DMS 273 treated with DMSO at 0.1 percent for 48 hours (cell line): ENCODE measurements around the gene METAP2.
"Not testable (repeated sequence)": the region's sequence is repeated elsewhere in the genome, so short reads cannot be mapped to it uniquely, and the experiment has no call there.

ENCODE experiments used
- DNase-seq: peaks from one replicate; lab custom pipeline; 2025; lab: John Stamatoyannopoulos, UW

METAP2 gene

DNA sequence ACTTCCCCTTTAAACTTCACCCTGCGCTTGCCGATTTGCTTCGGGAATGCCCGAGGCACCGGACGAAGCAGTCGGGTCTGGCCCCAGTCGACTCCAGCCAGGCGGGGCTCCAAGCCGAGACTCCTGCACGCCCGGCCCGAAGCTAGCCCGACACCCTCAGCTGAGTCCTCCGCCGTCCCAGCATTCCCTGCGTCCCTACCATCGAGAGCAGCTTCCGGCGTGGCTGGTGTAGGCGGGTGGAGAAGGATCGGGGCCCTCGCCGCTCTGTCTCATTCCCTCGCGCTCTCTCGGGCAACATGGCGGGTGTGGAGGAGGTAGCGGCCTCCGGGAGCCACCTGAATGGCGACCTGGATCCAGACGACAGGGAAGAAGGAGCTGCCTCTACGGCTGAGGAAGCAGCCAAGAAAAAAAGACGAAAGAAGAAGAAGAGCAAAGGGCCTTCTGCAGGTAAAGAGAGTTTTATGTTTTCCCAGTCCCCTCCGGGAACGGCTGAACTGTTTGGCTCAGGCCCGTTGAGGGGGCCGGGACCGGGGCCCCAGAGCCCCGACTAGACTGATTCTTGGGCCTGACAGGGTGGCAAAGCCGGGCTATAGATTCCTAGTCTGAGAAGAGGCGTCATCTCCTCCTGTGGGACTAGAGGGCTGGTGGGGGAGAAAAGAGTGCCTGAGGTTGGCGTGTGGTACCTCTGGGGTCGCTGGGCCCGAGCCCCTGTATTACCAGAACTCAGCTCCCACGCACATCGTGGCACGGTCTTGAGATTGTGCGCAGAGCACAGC lies at the start of gene METAP2:
TSS of gene METAP2 (plus strand) at position 269 of the 776 bp plus-strand sequence. CDS start at position 297, 28 bp downstream.
- peak; percentile 84 for DNase-seq

DNA sequence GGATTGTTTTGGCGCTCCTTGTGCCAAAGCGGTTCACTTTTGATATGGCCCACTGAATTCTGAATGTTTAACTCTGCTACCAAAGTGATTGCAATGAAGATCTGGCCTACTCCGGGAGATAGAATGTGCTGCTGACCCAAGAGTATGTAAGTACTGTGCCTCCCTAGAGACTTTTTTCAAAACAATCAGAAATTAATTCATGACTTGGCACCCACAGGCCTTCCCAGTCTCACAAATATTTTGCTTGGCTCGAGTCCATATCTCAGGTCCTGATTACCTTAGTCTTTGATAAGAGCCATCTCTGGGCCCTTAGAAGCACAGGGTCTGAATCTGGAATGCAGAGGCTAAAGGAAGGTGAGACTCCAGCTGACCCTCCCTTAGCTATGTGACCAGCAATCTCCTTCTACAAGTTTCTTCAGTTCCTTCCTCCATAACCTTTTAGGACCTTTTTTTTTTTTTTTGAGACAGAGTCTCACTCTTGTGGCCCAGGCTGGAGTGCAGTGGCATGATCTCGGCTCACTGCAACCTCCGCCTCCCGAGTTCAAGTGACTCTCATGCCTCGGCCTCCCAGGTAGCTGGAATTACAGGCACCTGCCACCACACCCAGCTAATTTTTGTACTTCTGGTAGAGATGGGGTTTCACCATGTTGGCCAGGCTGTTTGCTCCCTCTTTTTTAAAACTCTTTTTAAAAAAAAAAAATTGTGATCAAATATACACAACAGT lies 49.5 kb upstream of the METAP2 start:
- no peak for DNase-seq

DNA sequence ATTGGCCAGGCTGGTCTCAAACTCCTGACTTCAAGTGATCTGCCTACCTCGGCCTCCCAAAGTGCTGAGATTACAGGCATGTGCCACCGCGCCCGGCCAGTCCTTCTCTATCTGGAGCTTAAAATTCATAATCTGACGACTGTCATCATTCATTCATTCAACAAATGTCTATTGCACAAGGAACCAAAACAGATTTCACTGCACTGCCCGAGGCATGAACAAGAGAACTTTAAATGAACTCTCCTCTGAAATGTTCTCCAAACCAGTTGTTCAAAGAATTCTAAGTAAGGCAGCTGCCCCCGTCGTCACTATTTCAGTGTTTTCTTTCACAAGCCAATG lies 44.8 kb upstream of the METAP2 start:
- no peak for DNase-seq

DNA sequence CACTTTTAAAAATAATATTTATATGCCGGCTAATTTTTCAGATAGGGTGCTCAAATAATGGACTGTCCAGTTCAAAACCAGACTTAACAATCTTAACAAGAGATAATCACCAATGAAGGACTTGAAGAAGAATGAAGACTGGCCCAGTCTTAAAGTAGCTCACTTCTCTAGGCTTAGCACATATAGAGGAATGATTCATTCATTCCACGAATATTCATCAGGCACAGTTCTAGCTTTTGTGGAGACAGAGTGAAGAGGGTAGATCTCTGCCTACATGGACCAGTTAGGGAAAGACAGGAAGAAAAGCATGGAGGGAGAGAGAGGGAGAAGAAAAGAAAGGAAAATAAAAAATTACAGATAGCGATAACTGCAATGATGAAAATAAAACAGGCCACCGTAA lies 42.8 kb upstream of the METAP2 start:
- DNase-seq, result no peak

DNA sequence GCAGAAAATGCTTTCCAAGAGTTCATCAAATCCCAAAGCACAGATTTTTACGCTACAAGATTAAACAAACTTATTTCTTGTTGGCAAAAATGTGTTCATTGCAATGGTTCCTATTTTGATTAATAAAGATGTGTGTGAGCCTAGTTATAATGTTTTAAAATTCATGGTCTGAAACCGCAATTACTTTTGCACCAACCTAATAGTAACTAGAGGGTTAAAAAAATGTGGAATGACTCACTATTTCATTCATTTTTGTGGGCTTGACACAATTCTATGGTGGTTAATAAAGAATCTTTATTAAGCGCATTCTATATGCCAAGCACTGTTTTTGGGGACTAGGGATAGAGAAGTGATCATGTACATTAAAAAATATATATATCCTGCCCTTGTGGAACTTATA lies 38.6 kb upstream of the METAP2 start:
- no peak for DNase-seq

DNA sequence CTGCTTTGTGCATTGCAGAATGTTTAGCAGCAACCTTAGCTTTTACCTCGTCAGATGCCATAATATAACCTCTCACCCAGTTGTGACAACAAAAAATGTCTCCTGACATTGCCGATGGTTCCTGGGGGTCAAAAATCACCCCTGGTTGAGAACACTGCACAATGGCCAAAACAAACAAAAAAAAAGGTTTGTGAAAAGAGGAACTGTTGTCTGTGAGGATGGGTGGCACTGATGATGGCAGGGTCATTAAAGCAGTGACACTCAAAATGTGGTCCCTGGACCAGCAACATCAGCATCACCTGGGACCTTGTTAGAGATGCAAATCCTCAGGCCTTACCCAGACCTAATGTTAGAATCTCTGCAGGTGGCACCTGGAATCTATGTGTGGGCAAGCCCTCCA lies 36.4 kb upstream of the METAP2 start:
- DNase-seq, result no peak

DNA sequence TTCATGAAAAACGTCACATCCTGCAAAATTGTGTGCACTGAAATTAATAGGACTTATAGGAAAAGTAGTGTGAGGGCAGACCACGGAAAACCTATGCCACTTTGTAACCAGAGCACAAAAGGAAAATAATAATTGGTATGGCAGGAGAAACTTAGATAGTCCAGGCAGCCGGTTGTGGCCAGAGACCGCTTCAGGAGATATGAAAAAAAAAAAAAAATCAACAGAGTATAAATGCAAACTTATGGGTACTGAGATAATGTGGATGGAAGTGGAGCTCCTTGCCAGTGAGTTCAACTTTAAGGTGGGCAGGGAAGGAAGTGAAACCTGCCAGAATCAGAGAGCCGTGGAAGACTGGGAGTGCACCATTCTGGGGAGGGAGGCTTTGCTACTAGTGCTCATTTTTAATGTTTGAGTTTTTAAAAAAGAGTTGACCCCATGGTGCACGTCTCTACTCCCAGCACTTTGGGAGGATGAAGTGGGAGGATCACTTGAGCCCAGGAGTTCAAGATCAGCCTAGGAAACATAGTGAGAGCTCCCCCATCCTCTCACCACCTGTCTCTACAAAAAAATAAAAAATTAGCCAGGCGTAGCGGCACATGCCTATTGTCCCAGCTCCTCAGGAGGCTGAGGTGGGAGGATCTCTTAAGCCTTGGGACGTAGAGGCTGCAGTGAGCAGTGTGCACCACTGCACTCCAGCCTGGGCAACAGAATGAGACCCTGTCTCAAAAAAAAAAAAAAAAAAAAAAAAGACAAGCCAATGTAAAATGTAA lies 34.3 kb upstream of the METAP2 start:
- no peak for DNase-seq

DNA sequence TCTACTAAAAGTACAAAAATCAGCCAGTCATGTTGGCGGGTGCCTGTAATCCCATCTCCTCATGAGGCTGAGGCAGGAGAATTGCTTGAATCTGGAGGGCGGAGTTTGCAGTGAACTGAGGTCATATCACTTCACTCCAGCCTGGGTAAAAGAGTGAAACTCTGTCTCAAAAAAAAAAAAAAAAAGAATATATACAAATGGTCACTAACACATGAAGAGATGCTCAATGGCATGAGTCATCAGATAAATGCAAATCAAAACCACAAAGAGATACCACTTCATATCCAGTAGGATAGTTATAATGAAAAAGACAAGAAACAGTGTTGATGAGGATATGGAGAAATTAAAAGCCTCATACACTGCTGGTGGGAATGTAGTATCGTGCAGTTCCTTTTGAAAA lies 33.6 kb upstream of the METAP2 start:
- DNase-seq, result no peak

DNA sequence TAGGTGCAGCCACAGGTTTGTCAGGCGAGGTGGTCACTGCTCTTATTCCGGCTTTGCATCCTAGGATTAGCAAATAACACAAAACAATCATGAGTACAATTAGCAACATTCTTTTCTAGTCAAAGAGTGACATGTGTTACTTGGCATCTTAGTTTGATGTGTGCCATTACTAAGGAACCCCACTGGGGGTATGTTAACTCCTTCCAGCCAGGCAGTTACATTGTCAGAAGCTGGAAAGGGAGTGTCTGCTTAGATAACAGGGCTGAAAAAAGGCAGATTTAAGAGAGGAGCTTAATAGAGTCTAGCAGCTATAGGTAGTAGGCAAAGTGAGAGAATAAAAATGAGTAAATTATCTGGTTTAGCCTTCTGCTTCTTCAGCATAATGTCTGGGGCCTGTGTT lies 30.5 kb upstream of the METAP2 start:
- no peak for DNase-seq

DNA sequence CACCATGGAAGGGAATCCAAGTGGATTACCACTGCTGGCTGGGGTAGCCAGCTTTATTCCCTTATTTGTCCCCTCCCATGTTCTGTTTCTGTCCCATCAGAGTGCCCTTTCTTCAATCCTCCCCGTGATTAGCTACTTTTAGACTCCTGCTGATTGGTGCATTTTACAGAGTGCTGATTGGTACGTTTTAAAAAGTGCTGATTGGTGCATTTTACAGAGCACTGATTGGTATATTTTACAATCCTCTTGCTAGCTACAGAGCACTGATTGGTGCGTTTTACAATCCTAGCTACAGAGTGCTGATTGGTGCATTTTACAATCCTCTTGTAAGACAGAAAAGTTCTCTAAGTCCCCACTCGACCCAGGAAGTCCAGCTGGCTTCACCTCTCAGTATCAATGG lies 28.9 kb upstream of the METAP2 start:
- DNase-seq, result not testable (repeated sequence)

DNA sequence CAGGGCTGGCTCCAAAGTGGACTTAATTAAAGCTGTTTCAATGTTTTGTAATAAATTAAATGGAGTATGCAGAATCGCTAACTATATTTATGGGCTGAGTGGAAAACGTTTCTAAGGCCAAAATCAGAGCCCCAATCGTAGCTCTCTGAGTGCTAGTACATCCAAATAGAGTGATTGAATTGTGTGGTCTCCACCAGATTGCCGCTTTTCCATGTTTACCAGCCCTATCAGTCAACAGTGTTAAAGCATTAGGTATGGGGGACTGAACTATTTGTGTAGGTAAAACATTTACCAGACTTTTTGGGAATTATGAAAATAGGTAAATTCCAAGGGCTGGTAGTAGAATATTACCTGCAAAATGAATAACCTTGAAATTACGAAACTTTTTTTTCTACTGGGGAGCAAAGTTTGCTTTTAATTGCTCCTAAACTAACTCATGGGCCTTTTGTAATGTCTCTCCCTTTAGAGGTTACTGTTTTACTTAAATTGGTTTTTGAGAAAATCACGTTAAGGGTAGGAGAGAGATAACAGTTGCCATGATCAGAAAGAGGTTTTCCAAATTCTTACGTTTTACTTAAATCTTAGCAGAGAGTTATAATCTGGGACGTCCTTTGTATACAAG lies 28.0 kb upstream of the METAP2 start:
- DNase-seq, result no peak

DNA sequence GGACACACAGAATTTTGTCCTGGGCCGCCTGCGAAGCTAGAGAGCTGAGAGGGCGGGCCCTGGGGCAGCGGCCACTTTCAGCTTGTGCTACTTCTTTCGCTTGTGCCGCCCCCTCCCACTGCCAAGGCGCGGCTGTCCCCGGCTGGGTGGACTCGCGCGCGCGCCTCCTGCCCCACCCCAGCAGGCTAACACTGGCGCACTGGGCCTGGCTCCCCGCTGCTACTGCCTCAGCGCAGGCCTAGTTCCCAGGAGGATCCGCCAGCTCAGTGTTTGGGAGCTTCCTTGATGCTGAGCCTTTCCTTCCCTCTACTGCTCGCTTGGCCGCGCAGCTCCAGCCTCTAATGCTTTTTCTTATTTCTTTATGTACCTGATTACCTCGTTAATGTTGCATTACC lies 27.4 kb upstream of the METAP2 start:
- DNase-seq, result no peak

DNA sequence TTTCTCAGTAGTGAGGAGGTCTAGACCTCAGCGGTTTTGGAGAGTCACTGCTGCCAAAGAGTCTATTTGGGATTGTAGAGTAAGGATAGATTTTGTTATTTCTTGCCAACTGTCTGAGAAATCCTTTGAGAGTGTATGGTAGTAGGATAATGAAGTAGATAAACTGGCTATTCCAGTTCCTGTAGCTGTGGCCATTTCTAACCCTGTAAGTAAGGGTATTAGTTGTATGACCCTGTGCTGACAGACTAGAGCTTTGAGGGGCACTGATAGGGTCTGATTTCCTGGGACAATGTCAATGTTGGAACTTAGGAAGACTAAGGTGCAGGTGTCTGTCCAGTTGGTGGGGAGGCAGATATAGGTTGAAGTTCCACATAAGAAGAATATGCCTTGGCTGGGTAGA lies 24.3 kb upstream of the METAP2 start:
- not testable (repeated sequence) for DNase-seq

DNA sequence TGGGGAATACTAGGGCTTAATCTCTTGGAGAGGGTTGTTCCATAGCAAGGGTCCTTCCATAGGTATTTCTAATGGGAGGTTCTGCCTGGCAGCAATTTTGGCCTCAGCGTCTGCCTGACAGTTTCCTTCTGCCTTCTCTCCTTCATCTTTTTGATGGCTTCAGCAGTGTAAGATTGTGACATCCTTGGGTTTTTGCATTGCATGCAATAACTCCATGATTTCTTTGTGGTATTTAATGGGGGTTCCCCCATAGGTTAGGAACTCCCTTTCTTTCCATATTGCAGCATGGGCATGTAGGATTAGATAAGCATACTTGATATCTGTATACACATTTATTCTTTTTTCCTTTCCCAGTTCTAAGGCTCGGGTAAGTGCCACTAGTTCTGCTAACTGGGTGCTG lies 21.5 kb upstream of the METAP2 start:
- DNase-seq, result not testable (repeated sequence)

DNA sequence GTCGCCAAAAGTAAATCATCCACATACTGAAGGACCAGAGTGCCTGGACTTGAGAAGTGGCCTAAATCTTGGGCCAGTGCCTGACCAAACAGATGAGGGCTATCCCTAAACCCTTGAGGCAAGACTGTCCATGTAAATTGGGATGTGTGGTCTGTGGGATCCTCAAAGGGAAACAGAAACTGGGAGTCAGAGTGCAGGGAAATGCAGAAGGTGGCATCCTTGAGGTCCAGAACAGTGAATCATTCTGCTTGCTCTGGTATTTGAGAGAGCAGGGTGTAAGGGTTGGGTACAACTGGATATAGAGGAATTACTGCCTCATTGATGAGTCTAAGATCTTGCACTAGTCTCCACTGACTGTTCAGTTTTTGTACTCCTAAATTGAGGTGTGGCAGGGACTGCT lies 20.1 kb upstream of the METAP2 start:
- not testable (repeated sequence) for DNase-seq

DNA sequence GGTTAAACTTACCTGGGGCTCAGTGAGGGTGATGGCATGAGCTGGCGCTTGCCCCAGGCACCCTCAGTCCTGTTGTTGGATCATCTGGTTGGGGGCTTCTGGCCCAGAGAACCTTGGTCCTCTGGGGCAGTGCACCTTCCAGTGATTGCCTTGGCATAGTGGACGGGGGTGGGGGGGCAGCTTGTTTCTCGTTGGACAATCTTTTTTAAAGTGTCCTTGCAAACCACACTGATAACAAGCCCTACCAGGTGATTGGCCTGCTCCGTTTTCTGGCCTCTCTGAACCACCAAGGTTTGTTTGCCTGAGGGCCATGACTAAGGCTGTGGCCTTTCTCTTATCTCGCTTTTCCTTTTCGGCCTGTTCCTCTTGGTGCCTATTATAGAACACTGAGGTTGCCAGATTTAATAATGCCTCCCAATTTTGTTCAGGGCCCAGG lies 19.2 kb upstream of the METAP2 start:
- DNase-seq, result not testable (repeated sequence)

DNA sequence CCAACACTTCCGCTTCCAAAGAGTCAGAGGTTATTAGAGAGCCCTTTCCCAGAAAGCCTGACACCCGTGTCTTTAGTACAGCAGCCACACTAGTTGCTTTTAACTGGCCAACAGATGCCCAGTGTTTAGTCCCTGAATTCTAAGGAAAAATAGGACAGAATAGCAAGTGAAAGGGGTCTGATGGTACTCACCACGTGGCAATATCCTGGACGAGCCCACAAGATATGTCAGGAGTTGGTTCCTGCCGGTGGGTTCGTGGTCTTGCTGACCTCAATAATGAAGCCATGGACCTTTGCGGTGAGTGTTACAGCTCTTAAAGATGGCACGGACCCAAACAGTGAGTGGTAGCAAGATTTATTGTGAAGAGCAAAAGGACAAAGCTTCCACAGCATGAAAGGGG lies 16.3 kb upstream of the METAP2 start:
- DNase-seq, result not testable (repeated sequence)

DNA sequence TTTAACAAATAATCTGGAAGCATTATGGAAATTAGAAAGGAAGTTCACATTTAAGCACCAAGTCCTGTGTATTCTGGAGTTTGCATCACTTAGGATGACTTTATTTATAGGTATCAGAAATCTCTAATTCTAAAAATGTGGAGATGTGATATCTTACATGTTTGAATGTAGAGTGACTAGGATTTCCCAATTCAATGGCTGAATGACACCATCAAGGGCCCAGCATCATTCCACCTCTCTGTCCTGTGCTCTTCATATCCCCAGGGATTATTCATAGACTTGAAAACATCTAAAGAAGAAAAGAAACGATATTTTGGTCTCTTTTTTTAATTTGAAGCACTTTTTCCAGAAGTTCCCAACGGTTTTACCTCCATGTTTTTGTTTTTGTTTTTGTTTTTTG lies 15.2 kb upstream of the METAP2 start:
- no peak for DNase-seq

DNA sequence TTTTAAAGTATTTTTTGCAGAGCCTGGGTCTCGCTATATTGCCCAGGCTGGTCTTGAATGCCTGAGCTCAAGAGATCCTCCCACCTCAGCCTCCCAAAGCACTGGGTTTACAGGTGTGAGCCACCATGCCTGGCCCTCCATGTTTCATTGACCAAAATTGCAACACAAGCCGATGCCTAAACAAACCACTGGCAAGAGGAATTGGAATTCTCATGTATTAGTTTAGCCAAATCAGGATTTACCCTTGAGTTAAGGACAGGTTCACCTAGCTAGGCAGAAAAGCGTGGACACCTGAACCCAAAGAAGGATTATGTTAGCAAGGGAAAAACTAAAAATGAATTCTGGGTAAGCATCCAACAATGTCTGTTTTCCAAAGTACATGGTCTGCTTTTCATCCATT lies 14.6 kb upstream of the METAP2 start:
- DNase-seq, result no peak

DNA sequence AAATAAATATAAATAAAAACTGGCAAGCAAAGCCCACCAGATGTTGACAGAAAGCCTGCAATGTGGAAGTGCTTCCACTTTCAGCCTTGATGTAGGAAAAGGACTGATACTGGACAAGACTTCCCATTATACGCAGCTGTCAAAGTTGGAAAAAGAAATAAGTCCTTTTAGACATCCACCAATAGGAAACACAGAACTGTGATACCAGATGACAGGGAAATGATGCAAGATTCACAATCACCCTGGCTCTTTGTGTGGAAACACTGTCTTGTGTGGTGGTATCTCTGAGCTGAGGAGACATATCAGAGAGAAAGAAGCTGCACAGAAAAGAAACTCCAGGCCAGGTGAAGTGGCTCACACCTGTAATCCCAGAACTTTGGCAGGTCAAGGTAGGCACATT lies 13.8 kb upstream of the METAP2 start:
- no peak for DNase-seq

DNA sequence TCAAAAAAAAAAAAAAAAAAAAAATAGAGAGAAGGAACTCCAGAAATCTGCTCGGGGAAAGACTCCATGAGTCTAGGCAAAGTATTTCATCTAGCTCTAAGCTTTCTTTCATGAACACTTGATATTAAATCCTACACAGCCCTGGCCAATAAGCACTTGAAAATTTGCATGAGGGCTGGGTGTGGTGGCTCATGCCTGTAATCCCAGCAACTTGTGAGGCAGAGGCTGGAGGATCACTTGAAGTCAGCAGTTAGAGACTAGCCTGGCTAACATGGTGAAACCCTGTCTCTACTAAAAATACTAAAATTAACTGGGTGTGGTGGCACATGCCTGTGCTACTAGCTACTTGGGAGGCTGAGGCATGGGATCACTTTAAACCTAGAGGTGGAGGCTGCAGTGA lies 13.1 kb upstream of the METAP2 start:
- no peak for DNase-seq

DNA sequence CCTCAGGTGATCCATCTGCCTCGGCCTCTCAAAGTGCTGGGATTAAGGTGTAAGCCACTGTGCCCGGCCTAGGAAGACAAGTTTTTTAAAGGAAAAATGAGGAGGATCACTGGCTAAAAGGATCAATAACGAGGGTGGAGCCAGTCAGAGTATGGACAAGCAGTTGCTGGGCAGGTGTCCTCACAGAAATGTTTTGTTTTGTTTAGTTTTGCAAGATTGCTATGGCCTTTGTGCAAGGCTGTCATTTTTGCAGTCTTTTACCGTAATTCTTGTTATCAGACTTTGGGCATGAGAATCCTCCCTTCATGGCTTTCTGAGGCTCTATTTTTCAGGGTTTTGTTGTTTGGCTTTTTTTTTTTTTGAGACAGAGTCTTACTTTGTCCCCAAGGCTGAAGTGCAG lies 11.9 kb upstream of the METAP2 start:
- DNase-seq, result no peak
